Measurements from ENCODE around the gene ZEB2. TPM values are rescaled to one million over a fixed set of nuclear protein-coding genes. Genes with fewer than 3 reads are reported as not detected.

Gene ZEB2
- total RNA-seq, 1 experiment from 2014 or later: 1.1 TPM

GRCh38 chr2:144376926-144377325 is 143.0 kb downstream of the ZEB2 start:
- in situ Hi-C loops (cut with HindIII; ENCODE audit: low pct_unique_long_range_greater_than_20kb, low sequenced_read_pairs) (no loop called here), intact Hi-C loops (cut with micrococcal nuclease; ENCODE audit: unreplicated experiment) (no loop called here)
- H3K4me3 ChIP-seq (ENCODE audit: low read depth in 2 of 2, low read length in 2 of 2): no peak overlapping the region
- TF ChIP-seq, protein P1, sequence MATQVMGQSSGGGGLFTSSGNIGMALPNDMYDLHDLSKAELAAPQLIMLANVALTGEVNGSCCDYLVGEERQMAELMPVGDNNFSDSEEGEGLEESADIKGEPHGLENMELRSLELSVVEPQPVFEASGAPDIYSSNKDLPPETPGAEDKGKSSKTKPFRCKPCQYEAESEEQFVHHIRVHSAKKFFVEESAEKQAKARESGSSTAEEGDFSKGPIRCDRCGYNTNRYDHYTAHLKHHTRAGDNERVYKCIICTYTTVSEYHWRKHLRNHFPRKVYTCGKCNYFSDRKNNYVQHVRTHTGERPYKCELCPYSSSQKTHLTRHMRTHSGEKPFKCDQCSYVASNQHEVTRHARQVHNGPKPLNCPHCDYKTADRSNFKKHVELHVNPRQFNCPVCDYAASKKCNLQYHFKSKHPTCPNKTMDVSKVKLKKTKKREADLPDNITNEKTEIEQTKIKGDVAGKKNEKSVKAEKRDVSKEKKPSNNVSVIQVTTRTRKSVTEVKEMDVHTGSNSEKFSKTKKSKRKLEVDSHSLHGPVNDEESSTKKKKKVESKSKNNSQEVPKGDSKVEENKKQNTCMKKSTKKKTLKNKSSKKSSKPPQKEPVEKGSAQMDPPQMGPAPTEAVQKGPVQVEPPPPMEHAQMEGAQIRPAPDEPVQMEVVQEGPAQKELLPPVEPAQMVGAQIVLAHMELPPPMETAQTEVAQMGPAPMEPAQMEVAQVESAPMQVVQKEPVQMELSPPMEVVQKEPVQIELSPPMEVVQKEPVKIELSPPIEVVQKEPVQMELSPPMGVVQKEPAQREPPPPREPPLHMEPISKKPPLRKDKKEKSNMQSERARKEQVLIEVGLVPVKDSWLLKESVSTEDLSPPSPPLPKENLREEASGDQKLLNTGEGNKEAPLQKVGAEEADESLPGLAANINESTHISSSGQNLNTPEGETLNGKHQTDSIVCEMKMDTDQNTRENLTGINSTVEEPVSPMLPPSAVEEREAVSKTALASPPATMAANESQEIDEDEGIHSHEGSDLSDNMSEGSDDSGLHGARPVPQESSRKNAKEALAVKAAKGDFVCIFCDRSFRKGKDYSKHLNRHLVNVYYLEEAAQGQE (IDR thresholded peaks at IDR 0.05; ENCODE audit: insufficient read depth in 1 of 2, low read depth in 2 of 2, low read length in 1 of 2): no peak
- TF ChIP-seq CTCF (IDR thresholded peaks at IDR 0.05): no peak
- TF ChIP-seq SIN3A (IDR thresholded peaks at IDR 0.05; ENCODE audit: borderline replicate concordance, insufficient read depth, low read depth, low read length): no peak
- TF ChIP-seq POLR2AphosphoS5 (IDR thresholded peaks at IDR 0.05; ENCODE audit: low read depth, low read length): no peak
- TF ChIP-seq TCF7L2 (IDR thresholded peaks at IDR 0.05; ENCODE audit: low read depth, low read length): no peak
- no peaks in the 10 kb centered on the region for H3K4me1 ChIP-seq (ENCODE audit: control insufficient read depth, insufficient read depth, low read length)
- H3K27me3 ChIP-seq (ENCODE audit: control insufficient read depth, insufficient read depth, low read length): peaks cover 2% of the 10 kb centered on the region; the same call in 1 of the 2 replicates
- ChIA-PET CTCF (no interaction called here), POLR2A (no interaction called here)
- no peak for DNase-seq (ENCODE audit: low read depth, low spot score)
- H3K36me3 ChIP-seq (ENCODE audit: control insufficient read depth, insufficient read depth, low read length): no peaks in the 10 kb centered on the region
- no peak overlapping the region for H3K27ac ChIP-seq (ENCODE audit: low read length)
- no TSS peak for BruUV-seq (replicated peaks)
- ATAC-seq: no peak
- no peaks in the 10 kb centered on the region for H3K9me3 ChIP-seq (ENCODE audit: control insufficient read depth, insufficient read depth, low read depth, low read length)

GRCh38 chr2:144376460-144376859 is 143.5 kb downstream of the ZEB2 start:
- no peaks in the 10 kb centered on the region for H3K4me1 ChIP-seq (ENCODE audit: control insufficient read depth, insufficient read depth, low read length)
- no TSS peak for BruUV-seq (replicated peaks)
- no peak overlapping the region for H3K4me3 ChIP-seq (ENCODE audit: low read depth in 2 of 2, low read length in 2 of 2)
- ChIA-PET POLR2A (no interaction called here), CTCF (no interaction called here)
- H3K9me3 ChIP-seq (ENCODE audit: control insufficient read depth, insufficient read depth, low read depth, low read length): no peaks in the 10 kb centered on the region
- DNase-seq (ENCODE audit: low read depth, low spot score): no peak
- intact Hi-C loops (cut with micrococcal nuclease; ENCODE audit: unreplicated experiment) (no loop called here), in situ Hi-C loops (cut with HindIII; ENCODE audit: low pct_unique_long_range_greater_than_20kb, low sequenced_read_pairs) (no loop called here)
- ATAC-seq: no peak
- no peaks in the 10 kb centered on the region for H3K36me3 ChIP-seq (ENCODE audit: control insufficient read depth, insufficient read depth, low read length)
- no peak overlapping the region for H3K27ac ChIP-seq (ENCODE audit: low read length)
- TF ChIP-seq POLR2AphosphoS5 (IDR thresholded peaks at IDR 0.05; ENCODE audit: low read depth, low read length) (no peak), SIN3A (IDR thresholded peaks at IDR 0.05; ENCODE audit: borderline replicate concordance, insufficient read depth, low read depth, low read length) (no peak)
- H3K27me3 ChIP-seq (ENCODE audit: control insufficient read depth, insufficient read depth, low read length): peaks cover 4% of the 10 kb centered on the region; the same call in 1 of the 2 replicates

DNA sequence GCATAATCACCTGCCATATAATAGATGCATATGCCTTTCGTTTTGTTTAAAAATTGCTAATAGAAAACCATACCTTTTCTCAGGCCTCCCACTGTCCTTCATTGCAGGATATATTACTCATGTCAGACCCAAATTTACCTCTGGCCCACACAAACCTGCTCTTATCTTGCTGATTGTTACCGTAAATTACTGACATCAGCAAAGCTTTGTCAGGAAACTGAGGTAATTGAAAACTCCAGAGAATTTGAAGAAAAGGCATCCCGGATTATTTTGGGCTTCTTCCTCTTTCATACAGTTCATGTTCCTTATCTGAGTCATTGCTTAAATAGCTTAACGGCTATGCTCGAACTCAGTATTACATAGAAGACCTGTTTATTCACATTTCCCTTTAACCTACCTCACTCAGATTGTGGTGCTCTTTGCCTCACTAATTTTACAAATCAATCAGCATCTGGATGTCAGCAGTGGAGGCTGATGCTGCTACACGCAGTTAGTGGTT is 145.7 kb downstream of the ZEB2 start:
- POLR2A ChIA-PET: no interaction called here
- intact Hi-C loops (cut with micrococcal nuclease; ENCODE audit: unreplicated experiment) (no loop called here), in situ Hi-C loops (cut with HindIII; ENCODE audit: low pct_unique_long_range_greater_than_20kb, low sequenced_read_pairs) (no loop called here)
- H3K27me3 ChIP-seq (ENCODE audit: control insufficient read depth, insufficient read depth, low read length): peaks cover 4% of the 10 kb centered on the region; the same call in 1 of the 2 replicates
- CTCF ChIA-PET: no interaction called here
- no peaks in the 10 kb centered on the region for H3K36me3 ChIP-seq (ENCODE audit: control insufficient read depth, insufficient read depth, low read length)
- TF ChIP-seq CTCF (IDR thresholded peaks at IDR 0.05) (no peak), TCF7L2 (IDR thresholded peaks at IDR 0.05; ENCODE audit: low read depth, low read length) (no peak), POLR2AphosphoS5 (IDR thresholded peaks at IDR 0.05; ENCODE audit: low read depth, low read length) (no peak), SIN3A (IDR thresholded peaks at IDR 0.05; ENCODE audit: borderline replicate concordance, insufficient read depth, low read depth, low read length) (no peak)
- TF ChIP-seq, protein P1 (IDR thresholded peaks at IDR 0.05; ENCODE audit: insufficient read depth in 1 of 2, low read depth in 2 of 2, low read length in 1 of 2): no peak
- no TSS peak for BruUV-seq (replicated peaks)
- no peaks in the 10 kb centered on the region for H3K9me3 ChIP-seq (ENCODE audit: control insufficient read depth, insufficient read depth, low read depth, low read length)
- no peaks in the 10 kb centered on the region for H3K4me1 ChIP-seq (ENCODE audit: control insufficient read depth, insufficient read depth, low read length)
- H3K4me3 ChIP-seq (ENCODE audit: low read depth in 2 of 2, low read length in 2 of 2): no peak overlapping the region
- DNase-seq (ENCODE audit: low read depth, low spot score) (no peak), ATAC-seq (no peak)
- no peak overlapping the region for H3K27ac ChIP-seq (ENCODE audit: low read length)

Measured in Panc1 (cell line).